ENCODE data around the gene SEC14L1.

SEC14L1 gene

DNA sequence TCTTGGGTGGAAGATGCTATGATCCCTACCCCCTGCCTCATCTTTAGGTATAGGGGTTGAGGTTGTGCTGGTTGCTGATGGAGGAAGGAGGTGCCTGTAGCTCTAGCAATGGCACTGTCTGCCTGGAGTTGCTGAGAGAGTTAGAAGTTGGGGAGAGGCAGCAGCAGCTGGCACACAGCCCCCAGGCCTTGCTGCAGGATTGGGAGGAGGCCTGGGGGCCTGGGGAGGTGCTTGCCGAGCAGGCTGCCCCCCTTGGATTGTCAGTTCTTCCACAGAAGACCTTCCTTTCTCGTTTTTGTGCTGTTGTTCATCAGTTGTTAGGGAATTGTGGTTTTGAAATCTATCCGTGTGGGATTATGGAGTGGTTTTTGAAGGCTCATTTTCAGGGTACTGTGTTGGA is 52.9 kb downstream of the SEC14L1 start:
- TF ChIP-seq, protein P1, sequence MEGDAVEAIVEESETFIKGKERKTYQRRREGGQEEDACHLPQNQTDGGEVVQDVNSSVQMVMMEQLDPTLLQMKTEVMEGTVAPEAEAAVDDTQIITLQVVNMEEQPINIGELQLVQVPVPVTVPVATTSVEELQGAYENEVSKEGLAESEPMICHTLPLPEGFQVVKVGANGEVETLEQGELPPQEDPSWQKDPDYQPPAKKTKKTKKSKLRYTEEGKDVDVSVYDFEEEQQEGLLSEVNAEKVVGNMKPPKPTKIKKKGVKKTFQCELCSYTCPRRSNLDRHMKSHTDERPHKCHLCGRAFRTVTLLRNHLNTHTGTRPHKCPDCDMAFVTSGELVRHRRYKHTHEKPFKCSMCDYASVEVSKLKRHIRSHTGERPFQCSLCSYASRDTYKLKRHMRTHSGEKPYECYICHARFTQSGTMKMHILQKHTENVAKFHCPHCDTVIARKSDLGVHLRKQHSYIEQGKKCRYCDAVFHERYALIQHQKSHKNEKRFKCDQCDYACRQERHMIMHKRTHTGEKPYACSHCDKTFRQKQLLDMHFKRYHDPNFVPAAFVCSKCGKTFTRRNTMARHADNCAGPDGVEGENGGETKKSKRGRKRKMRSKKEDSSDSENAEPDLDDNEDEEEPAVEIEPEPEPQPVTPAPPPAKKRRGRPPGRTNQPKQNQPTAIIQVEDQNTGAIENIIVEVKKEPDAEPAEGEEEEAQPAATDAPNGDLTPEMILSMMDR (IDR thresholded peaks at IDR 0.05; ENCODE audit: borderline replicate concordance, insufficient read depth, low read depth, low read length): no peak
- no peak overlapping the region for H3K4me3 ChIP-seq (ENCODE audit: low read depth, low read length)

DNA sequence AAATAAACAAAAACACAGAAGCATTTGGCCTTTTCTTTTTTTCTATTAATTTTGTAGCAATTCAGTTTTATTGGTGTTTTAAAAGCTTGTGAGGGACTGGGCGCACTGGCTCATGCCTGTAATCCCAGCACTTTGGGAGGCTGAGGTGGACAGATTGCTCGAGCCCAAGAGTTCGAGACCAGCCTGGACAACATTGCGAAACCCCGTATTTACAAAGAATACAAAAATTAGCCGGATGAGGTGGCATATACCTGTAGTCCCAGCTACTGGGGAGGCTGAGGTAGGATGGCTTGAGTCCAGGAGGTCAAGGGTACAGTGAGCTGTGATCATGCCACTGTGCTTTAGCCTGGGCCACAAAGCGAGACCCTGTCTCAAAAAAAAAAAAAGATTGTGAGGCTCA is 53.4 kb downstream of the SEC14L1 start:
- TF ChIP-seq, protein P1 (IDR thresholded peaks at IDR 0.05; ENCODE audit: borderline replicate concordance, insufficient read depth, low read depth, low read length): no peak
- no peak overlapping the region for H3K4me3 ChIP-seq (ENCODE audit: low read depth, low read length)

DNA sequence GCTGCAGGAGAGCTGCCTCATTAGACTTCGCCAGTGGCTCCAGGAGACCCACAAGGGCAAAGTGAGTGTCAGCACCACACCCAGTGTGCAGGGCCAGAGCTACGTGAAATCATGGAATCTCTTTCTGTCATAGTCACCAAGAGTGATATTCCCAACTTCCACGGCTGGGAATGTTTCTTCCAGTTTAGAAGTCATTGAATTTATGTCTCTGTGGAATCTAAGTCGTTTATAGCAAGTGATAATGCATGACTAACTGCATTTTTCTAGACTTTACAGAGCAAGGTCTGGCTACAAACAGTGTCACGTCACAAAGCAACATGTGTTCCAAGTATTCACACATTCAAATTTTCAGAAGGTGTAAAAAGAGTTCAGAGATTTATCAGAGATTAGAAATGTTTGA is 55.5 kb downstream of the SEC14L1 start:
- no peak overlapping the region for H3K4me3 ChIP-seq (ENCODE audit: low read depth, low read length)
- TF ChIP-seq, protein P1 (IDR thresholded peaks at IDR 0.05; ENCODE audit: borderline replicate concordance, insufficient read depth, low read depth, low read length): no peak

DNA sequence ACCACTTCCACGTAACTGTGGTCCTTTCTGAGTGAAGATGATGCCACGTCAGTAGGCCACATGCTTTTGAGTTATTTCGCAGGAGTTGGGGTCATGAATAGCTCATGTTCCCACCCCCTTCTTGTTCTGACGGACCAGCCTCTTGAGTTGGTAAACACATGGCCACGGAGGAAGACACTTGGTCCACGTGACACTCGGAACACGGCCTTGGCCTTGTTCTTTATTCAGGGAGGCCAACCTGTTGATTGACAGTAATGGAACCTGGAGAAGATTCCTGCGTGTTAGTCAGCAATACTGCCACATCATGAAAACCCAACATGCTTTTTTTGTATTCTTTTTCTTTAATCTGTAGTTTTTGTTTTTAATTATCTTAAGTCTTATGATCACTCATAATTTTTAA is 56.3 kb downstream of the SEC14L1 start:
- TF ChIP-seq, protein P1 (IDR thresholded peaks at IDR 0.05; ENCODE audit: borderline replicate concordance, insufficient read depth, low read depth, low read length): no peak
- H3K4me3 ChIP-seq (ENCODE audit: low read depth, low read length): no peak overlapping the region

DNA sequence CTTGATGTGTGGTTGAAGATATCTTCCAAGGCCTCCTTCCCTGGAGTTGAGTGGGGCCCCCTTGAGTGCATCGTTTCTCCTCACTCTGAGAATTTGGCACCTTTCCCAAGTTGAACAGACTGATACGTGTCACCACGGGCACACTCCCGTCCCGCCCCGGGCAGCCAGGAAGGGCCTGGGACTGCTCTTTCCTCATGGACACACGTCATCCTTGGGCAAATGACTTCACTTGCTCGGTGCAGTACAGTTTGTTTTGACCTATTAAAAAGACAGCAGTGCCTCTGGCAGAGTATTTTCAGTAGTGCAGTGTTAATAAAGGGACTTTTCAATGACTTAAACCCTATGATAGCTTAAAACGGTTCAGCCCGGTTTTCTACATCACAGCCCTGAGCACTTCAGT is 59.9 kb downstream of the SEC14L1 start:
- TF ChIP-seq, protein P1 (IDR thresholded peaks at IDR 0.05; ENCODE audit: borderline replicate concordance, insufficient read depth, low read depth, low read length): no peak
- H3K4me3 ChIP-seq (ENCODE audit: low read depth, low read length): no peak overlapping the region

DNA sequence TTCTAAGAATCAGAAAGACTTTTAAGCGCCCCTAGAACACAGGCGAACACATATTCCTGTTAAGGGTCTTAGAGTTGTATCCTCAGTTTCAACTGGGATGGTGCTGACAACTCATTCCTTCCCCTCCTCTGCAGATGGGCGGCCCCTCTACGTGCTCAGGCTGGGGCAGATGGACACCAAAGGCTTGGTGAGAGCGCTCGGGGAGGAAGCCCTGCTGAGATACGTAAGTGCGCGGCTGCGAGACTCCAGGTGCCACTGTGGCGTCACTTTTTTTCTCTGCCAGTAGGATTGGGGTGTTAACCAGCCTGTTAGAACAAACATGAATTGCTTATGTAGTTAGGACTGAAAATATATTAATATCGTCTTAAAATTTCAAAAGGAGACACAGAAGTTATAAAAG is 62.7 kb downstream of the SEC14L1 start:
- H3K4me3 ChIP-seq (ENCODE audit: low read depth, low read length): no peak overlapping the region
- TF ChIP-seq, protein P1 (IDR thresholded peaks at IDR 0.05; ENCODE audit: borderline replicate concordance, insufficient read depth, low read depth, low read length): no peak

DNA sequence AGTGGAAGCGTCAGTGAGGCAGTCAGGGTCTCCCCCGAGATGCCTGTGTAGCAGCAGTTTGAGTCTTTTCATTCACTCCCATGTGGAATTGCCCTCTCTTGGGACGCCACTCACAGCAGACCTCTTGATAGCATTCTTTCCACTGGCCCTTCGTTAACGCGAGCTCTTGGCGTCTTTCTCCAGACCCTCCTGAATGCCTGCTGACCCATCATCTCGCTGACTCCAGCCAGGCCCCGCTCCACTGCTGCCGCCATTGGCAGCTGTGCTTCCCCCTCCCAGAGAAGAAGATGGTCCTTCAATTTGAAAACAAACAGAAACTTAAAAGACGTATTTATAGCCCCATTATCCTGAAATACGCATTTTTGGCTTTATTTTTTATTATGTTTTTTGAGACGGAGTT is 63.1 kb downstream of the SEC14L1 start:
- TF ChIP-seq, protein P1 (IDR thresholded peaks at IDR 0.05; ENCODE audit: borderline replicate concordance, insufficient read depth, low read depth, low read length): no peak
- no peak overlapping the region for H3K4me3 ChIP-seq (ENCODE audit: low read depth, low read length)

Data from GM12875 (cell line).